ENCODE data around the gene MTF1.

- TF ChIP-seq POLR2A (IDR thresholded peaks at IDR 0.05; ENCODE audit: low read length) (no peak), GATA1 (IDR thresholded peaks at IDR 0.05; ENCODE audit: low read depth, low read length) (no peak)
Measured at GRCh38 chr1:37862330-37862729, 2.9 kb upstream of the MTF1 start.

Data from erythroblast (primary cell).